ENCODE data around the gene FUZ.

The FUZ gene

DNA sequence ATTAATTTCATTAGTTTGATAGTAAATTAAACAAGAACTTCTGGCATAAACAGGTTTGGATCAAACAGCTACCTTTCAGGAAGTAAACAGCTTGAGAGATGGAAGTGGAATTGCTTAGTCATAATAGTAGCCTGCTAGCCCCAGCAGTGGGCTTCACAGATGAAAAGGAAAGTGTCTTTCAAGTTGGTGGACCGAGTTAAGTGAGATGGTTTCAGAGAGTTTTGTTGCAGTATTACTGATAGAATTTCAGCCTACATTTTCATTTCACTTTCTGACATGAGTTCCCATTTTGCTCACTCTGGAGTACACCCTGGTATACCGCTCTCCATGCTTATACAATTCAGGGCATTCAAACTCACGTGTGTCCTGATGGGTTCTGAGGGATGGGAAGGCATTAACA is 35.8 kb upstream of the FUZ start (continued):
- TF ChIP-seq, protein P1, sequence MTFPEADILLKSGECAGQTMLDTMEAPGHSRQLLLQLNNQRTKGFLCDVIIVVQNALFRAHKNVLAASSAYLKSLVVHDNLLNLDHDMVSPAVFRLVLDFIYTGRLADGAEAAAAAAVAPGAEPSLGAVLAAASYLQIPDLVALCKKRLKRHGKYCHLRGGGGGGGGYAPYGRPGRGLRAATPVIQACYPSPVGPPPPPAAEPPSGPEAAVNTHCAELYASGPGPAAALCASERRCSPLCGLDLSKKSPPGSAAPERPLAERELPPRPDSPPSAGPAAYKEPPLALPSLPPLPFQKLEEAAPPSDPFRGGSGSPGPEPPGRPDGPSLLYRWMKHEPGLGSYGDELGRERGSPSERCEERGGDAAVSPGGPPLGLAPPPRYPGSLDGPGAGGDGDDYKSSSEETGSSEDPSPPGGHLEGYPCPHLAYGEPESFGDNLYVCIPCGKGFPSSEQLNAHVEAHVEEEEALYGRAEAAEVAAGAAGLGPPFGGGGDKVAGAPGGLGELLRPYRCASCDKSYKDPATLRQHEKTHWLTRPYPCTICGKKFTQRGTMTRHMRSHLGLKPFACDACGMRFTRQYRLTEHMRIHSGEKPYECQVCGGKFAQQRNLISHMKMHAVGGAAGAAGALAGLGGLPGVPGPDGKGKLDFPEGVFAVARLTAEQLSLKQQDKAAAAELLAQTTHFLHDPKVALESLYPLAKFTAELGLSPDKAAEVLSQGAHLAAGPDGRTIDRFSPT (tag by site-specific recombination; IDR thresholded peaks at IDR 0.05) = no peak
- TF ChIP-seq ZNF549 (tag by site-specific recombination; IDR thresholded peaks at IDR 0.05) = no peak
- TF ChIP-seq, protein P2, sequence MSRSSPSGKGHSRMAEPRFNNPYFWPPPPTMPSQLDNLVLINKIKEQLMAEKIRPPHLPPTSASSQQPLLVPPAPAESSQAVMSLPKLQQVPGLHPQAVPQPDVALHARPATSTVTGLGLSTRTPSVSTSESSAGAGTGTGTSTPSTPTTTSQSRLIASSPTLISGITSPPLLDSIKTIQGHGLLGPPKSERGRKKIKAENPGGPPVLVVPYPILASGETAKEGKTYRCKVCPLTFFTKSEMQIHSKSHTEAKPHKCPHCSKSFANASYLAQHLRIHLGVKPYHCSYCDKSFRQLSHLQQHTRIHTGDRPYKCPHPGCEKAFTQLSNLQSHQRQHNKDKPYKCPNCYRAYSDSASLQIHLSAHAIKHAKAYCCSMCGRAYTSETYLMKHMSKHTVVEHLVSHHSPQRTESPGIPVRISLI (tag by site-specific recombination; IDR thresholded peaks at IDR 0.05) = no peak
- TF ChIP-seq, protein P3, sequence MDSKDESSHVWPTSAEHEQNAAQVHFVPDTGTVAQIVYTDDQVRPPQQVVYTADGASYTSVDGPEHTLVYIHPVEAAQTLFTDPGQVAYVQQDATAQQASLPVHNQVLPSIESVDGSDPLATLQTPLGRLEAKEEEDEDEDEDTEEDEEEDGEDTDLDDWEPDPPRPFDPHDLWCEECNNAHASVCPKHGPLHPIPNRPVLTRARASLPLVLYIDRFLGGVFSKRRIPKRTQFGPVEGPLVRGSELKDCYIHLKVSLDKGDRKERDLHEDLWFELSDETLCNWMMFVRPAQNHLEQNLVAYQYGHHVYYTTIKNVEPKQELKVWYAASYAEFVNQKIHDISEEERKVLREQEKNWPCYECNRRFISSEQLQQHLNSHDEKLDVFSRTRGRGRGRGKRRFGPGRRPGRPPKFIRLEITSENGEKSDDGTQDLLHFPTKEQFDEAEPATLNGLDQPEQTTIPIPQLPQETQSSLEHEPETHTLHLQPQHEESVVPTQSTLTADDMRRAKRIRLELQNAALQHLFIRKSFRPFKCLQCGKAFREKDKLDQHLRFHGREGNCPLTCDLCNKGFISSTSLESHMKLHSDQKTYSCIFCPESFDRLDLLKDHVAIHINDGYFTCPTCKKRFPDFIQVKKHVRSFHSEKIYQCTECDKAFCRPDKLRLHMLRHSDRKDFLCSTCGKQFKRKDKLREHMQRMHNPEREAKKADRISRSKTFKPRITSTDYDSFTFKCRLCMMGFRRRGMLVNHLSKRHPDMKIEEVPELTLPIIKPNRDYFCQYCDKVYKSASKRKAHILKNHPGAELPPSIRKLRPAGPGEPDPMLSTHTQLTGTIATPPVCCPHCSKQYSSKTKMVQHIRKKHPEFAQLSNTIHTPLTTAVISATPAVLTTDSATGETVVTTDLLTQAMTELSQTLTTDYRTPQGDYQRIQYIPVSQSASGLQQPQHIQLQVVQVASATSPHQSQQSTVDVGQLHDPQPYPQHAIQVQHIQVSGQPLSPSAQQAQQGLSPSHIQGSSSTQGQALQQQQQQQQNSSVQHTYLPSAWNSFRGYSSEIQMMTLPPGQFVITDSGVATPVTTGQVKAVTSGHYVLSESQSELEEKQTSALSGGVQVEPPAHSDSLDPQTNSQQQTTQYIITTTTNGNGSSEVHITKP (tag by site-specific recombination; IDR thresholded peaks at IDR 0.05) = no peak
- TF ChIP-seq SP3 (tag by site-specific recombination; IDR thresholded peaks at IDR 0.05) = no peak
- TF ChIP-seq ZNF610 (tag by site-specific recombination; IDR thresholded peaks at IDR 0.05; ENCODE audit: borderline replicate concordance) = no peak

DNA sequence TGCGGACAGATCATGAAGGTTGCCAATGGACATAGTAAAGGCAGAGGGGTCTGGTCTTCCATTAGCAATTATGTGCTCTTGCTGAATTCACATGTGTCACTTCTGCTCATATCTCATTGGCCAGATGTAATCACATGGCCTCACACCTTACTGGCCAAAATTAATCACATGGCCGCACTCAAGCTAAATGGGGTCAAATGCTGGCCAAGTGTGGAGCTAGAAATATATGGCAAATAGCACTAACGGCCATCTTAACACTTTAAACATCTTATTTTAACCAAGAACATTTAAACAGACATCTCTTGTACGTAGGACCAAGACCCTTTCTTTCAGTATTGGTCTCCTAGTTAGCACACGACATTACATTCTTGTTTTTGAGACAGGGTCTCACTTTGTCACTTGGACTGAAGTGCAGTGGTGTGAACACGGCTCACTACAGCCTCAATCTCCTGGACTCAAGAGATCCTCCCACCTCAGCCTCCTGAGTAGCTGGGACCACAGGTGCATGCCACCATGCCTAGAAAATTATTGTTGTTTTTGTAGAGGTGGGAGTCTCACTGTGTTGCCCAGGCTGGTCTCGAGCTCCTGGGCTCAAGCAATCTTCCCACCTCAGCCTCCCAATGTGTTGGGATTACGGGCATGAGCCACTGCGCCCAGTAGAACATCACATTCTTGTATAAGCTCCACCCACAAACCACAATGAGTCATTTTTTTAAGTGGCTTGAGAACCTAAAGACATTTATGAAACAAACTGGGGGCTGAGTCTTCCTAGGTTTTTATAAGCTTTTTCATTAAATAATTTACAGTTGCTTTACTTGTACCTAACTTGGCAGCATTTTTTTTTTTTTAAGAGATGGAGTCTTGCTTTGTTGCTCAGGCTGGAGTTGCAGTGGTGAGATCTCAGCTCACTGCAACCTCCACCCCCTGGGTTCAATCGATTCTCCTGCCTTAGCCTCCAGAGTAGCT is 34.9 kb upstream of the FUZ start:
- Histone ChIP-seq H3K27ac (ENCODE audit: extremely low read depth, low read depth, low read length) (no peak overlapping the region), H3K9me3 (ENCODE audit: control insufficient read depth, insufficient read depth, low read depth, low read length) (no peaks in the 10 kb centered on the region), H3K4me1 (ENCODE audit: control insufficient read depth, insufficient read depth, low read length) (peaks cover 6% of the 10 kb centered on the region; the same call in 1 of the 2 replicates), H3K4me3 (ENCODE audit: low read depth, low read length) (no peak overlapping the region), H3K36me3 (ENCODE audit: control insufficient read depth in 2 of 2, insufficient read depth in 1 of 2, low read length in 2 of 2) (no peaks in the 10 kb centered on the region)
- ChIA-PET POLR2A (interaction anchor here (0.5 to 8.8 kb wide), 14 partner anchors 9 to 267 kb away, joined by 3 to 128 read pairs (median 4); partner anchors contain the start of genes AP2A1, NOSIP, PNKP and RRAS), CTCF (interaction anchor here (0.6 to 2.8 kb wide), 9 partner anchors 10 to 345 kb away, joined by 3 to 13 read pairs (median 3); no protein-coding TSS in a partner anchor)
- peak; percentile 77 for TF ChIP-seq ZBTB8A (tag by site-specific recombination; IDR thresholded peaks at IDR 0.05)
- TF ChIP-seq REPIN1 (tag by site-specific recombination; IDR thresholded peaks at IDR 0.05; ENCODE audit: low read depth) = peak; percentile 12; the same call in 1 of the 2 replicates
- no peak for TF ChIP-seq ZNF169 (tag by site-specific recombination; IDR thresholded peaks at IDR 0.05)
- TF ChIP-seq, protein P4, sequence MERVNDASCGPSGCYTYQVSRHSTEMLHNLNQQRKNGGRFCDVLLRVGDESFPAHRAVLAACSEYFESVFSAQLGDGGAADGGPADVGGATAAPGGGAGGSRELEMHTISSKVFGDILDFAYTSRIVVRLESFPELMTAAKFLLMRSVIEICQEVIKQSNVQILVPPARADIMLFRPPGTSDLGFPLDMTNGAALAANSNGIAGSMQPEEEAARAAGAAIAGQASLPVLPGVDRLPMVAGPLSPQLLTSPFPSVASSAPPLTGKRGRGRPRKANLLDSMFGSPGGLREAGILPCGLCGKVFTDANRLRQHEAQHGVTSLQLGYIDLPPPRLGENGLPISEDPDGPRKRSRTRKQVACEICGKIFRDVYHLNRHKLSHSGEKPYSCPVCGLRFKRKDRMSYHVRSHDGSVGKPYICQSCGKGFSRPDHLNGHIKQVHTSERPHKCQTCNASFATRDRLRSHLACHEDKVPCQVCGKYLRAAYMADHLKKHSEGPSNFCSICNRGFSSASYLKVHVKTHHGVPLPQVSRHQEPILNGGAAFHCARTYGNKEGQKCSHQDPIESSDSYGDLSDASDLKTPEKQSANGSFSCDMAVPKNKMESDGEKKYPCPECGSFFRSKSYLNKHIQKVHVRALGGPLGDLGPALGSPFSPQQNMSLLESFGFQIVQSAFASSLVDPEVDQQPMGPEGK (tag by site-specific recombination; IDR thresholded peaks at IDR 0.05) = peak; percentile 43; the same call in 1 of the 2 replicates
- TF ChIP-seq, protein P5, sequence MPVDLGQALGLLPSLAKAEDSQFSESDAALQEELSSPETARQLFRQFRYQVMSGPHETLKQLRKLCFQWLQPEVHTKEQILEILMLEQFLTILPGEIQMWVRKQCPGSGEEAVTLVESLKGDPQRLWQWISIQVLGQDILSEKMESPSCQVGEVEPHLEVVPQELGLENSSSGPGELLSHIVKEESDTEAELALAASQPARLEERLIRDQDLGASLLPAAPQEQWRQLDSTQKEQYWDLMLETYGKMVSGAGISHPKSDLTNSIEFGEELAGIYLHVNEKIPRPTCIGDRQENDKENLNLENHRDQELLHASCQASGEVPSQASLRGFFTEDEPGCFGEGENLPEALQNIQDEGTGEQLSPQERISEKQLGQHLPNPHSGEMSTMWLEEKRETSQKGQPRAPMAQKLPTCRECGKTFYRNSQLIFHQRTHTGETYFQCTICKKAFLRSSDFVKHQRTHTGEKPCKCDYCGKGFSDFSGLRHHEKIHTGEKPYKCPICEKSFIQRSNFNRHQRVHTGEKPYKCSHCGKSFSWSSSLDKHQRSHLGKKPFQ (tag by site-specific recombination; IDR thresholded peaks at IDR 0.05) = peak; percentile 80; the same call in 1 of the 2 replicates
- TF ChIP-seq, protein P3 (tag by site-specific recombination; IDR thresholded peaks at IDR 0.05) = peak; percentile 99
- TF ChIP-seq, protein P1 (tag by site-specific recombination; IDR thresholded peaks at IDR 0.05) = peak; percentile 33; the same call in 1 of the 2 replicates
- peak; percentile 47; the same call in 1 of the 2 replicates for TF ChIP-seq ZNF558 (tag by site-specific recombination; IDR thresholded peaks at IDR 0.05)
- TF ChIP-seq, protein P6, sequence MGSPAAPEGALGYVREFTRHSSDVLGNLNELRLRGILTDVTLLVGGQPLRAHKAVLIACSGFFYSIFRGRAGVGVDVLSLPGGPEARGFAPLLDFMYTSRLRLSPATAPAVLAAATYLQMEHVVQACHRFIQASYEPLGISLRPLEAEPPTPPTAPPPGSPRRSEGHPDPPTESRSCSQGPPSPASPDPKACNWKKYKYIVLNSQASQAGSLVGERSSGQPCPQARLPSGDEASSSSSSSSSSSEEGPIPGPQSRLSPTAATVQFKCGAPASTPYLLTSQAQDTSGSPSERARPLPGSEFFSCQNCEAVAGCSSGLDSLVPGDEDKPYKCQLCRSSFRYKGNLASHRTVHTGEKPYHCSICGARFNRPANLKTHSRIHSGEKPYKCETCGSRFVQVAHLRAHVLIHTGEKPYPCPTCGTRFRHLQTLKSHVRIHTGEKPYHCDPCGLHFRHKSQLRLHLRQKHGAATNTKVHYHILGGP (tag by site-specific recombination; IDR thresholded peaks at IDR 0.05) = no peak

Data from HEK293 (cell line).